HEK293 (cell line): ENCODE results near the gene TPCN2.
A peak's percentile ranks its signal among the peaks of the same experiment; 100 is the strongest.

Experiments
- CTCF ChIA-PET: fragments of 350-600 bp; formaldehyde crosslinking; extraction: SDS; loops from one replicate; lab custom pipeline; 2021; ENCODE audit warnings: antibody characterized with exemption; lab: Yijun Ruan, JAX
- POLR2A ChIA-PET: fragments of 300-600 bp; formaldehyde crosslinking; extraction: SDS; loops from one replicate; lab custom pipeline; 2020; ENCODE audit warnings: antibody characterized with exemption, inconsistent platforms; lab: Yijun Ruan, JAX
- H3K27ac ChIP-seq: fragments of 200-500 bp; sonication (Bioruptor generic); 2 replicates; pipeline ENCODE4 v1.5.1; 2014; ENCODE audit warnings: low read depth, low read length, control low read depth, inconsistent platforms; ENCODE audit errors: extremely low read depth
- H3K36me3 ChIP-seq, 2 experiments: fragments of 200-500 bp in 1 of 2; sonication (Bioruptor generic) in 1 of 2; 1 replicate in 1 of 2; 2 replicates in 1 of 2; pipeline ENCODE4 v1.5.1; 2014 to 2017; ENCODE audit warnings: inconsistent platforms in 2 of 2, low read length in 2 of 2; ENCODE audit not compliant: control insufficient read depth in 2 of 2, insufficient read depth in 1 of 2
- H3K4me1 ChIP-seq: fragments of 200-500 bp; sonication (Bioruptor generic); 2 replicates; pipeline ENCODE4 v1.5.1; 2014; ENCODE audit warnings: mild to moderate bottlenecking, low read length, inconsistent platforms; ENCODE audit not compliant: control insufficient read depth, insufficient read depth
- H3K4me3 ChIP-seq: 2 replicates; pipeline ENCODE4 v1.5.1; 2011; ENCODE audit warnings: low read depth, mild to moderate bottlenecking, control low read depth, low read length, moderate library complexity
- H3K9me3 ChIP-seq: fragments of 200-500 bp; sonication (Bioruptor generic); 2 replicates; pipeline ENCODE4 v1.5.1; 2014; ENCODE audit warnings: low read depth, low read length, inconsistent platforms; ENCODE audit not compliant: control insufficient read depth, insufficient read depth
- CTCF ChIP-seq: fragments of 450-650 bp; formaldehyde crosslinking; IDR thresholded peaks from 2 replicates; pipeline ENCODE4 v1.5.1; 2016; ENCODE audit warnings: missing biosample characterization, missing genetic modification characterization
- EGR2 ChIP-seq: fragments of 450-650 bp; formaldehyde crosslinking; IDR thresholded peaks from 2 replicates; pipeline ENCODE4 v1.5.1; 2016; ENCODE audit warnings: low read depth, missing biosample characterization, missing genetic modification characterization
- GFI1B ChIP-seq: fragments of 450-650 bp; formaldehyde crosslinking; IDR thresholded peaks from 2 replicates; pipeline ENCODE4 v1.5.1; 2016; ENCODE audit warnings: missing biosample characterization, missing genetic modification characterization
- KLF16 ChIP-seq: fragments of 450-650 bp; formaldehyde crosslinking; IDR thresholded peaks from 2 replicates; pipeline ENCODE4 v1.5.1; 2017; ENCODE audit warnings: missing biosample characterization, missing genetic modification characterization
- ZBTB11 ChIP-seq: fragments of 450-650 bp; formaldehyde crosslinking; conservative IDR thresholded peaks from 2 replicates; pipeline ENCODE4 v1.5.1; 2016; ENCODE audit warnings: low read depth, missing biosample characterization, missing genetic modification characterization
- ZBTB8A ChIP-seq: fragments of 450-650 bp; formaldehyde crosslinking; IDR thresholded peaks from 2 replicates; pipeline ENCODE4 v1.5.1; 2016; ENCODE audit warnings: missing biosample characterization, missing genetic modification characterization
- ZFP41 ChIP-seq: fragments of 450-650 bp; formaldehyde crosslinking; IDR thresholded peaks from 2 replicates; pipeline ENCODE4 v1.5.1; 2016; ENCODE audit warnings: missing biosample characterization, missing genetic modification characterization, borderline replicate concordance
- ZFP69B ChIP-seq: fragments of 450-650 bp; formaldehyde crosslinking; IDR thresholded peaks from 2 replicates; pipeline ENCODE4 v1.5.1; 2016; ENCODE audit warnings: missing biosample characterization, missing genetic modification characterization
- ZIC2 ChIP-seq: fragments of 450-650 bp; formaldehyde crosslinking; IDR thresholded peaks from 2 replicates; pipeline ENCODE4 v1.5.1; 2016; ENCODE audit warnings: missing biosample characterization, missing genetic modification characterization
- ZNF184 ChIP-seq: fragments of 450-650 bp; IDR thresholded peaks from 2 replicates; pipeline ENCODE4 v1.5.1; 2018; ENCODE audit warnings: missing biosample characterization, mild to moderate bottlenecking, missing genetic modification characterization
- ZNF211 ChIP-seq: fragments of 450-650 bp; formaldehyde crosslinking; IDR thresholded peaks from 2 replicates; pipeline ENCODE4 v1.5.1; 2016; ENCODE audit warnings: low read depth, missing biosample characterization, missing genetic modification characterization
- ZNF221 ChIP-seq: fragments of 450-650 bp; formaldehyde crosslinking; IDR thresholded peaks from 2 replicates; pipeline ENCODE4 v1.5.1; 2017; ENCODE audit warnings: missing biosample characterization, missing genetic modification characterization, borderline replicate concordance
- ZNF292 ChIP-seq: fragments of 450-650 bp; formaldehyde crosslinking; IDR thresholded peaks from 2 replicates; pipeline ENCODE4 v1.5.1; 2016; ENCODE audit warnings: low read depth, missing biosample characterization, missing genetic modification characterization, borderline replicate concordance
- ZNF311 ChIP-seq: fragments of 450-650 bp; formaldehyde crosslinking; IDR thresholded peaks from 2 replicates; pipeline ENCODE4 v1.5.1; 2017; ENCODE audit warnings: missing biosample characterization, missing genetic modification characterization, borderline replicate concordance
- ZNF48 ChIP-seq: fragments of 450-650 bp; formaldehyde crosslinking; IDR thresholded peaks from 2 replicates; pipeline ENCODE4 v1.5.1; 2016; ENCODE audit warnings: missing biosample characterization, missing genetic modification characterization
- ZNF558 ChIP-seq: fragments of 450-650 bp; formaldehyde crosslinking; IDR thresholded peaks from 2 replicates; pipeline ENCODE4 v1.5.1; 2016; ENCODE audit warnings: missing biosample characterization, missing genetic modification characterization
- ZNF660 ChIP-seq: fragments of 450-650 bp; IDR thresholded peaks from 2 replicates; pipeline ENCODE4 v1.5.1; 2018; ENCODE audit warnings: missing biosample characterization, mild to moderate bottlenecking, missing genetic modification characterization
- ZNF670 ChIP-seq: fragments of 450-650 bp; formaldehyde crosslinking; IDR thresholded peaks from 2 replicates; pipeline ENCODE4 v1.5.1; 2016; ENCODE audit warnings: missing biosample characterization, missing genetic modification characterization, low read depth
- ZNF677 ChIP-seq: fragments of 450-650 bp; IDR thresholded peaks from 2 replicates; pipeline ENCODE4 v1.5.0; 2018; ENCODE audit warnings: missing biosample characterization, mild to moderate bottlenecking, missing genetic modification characterization, moderate library complexity
- TF ChIP-seq, protein P1 (sequence below): fragments of 450-650 bp; formaldehyde crosslinking; IDR thresholded peaks from 2 replicates; pipeline ENCODE4 v1.5.1; 2016; ENCODE audit warnings: missing biosample characterization, missing genetic modification characterization
- TF ChIP-seq, protein P2 (sequence below): fragments of 450-650 bp; formaldehyde crosslinking; IDR thresholded peaks from 2 replicates; pipeline ENCODE4 v1.5.1; 2016; ENCODE audit warnings: missing biosample characterization, missing genetic modification characterization, low read depth

Gene TPCN2

GRCh38 chr11:69057236-69057635 is 8.5 kb downstream of the TPCN2 start (continued):
- TF ChIP-seq ZNF211 (tag by site-specific recombination), result no peak
- TF ChIP-seq ZBTB8A, result no peak
- TF ChIP-seq ZNF221, result no peak
- TF ChIP-seq ZNF48 (tag by site-specific recombination), result no peak
- TF ChIP-seq ZFP69B (tag by site-specific recombination), result no peak

GRCh38 chr11:69057801-69058200 is 9.1 kb downstream of the TPCN2 start:
- TF ChIP-seq GFI1B (tag by site-specific recombination), result no peak
- TF ChIP-seq ZNF660 (tag by site-specific recombination), result no peak
- TF ChIP-seq ZNF677, result no peak
- TF ChIP-seq ZBTB11, result no peak
- TF ChIP-seq ZNF311 (tag by site-specific recombination), result no peak
- TF ChIP-seq ZFP41, result no peak
- TF ChIP-seq ZNF292 (tag by site-specific recombination), result no peak
- TF ChIP-seq EGR2 (tag by site-specific recombination), result no peak
- TF ChIP-seq KLF16, result no peak
- TF ChIP-seq CTCF, result no peak
- no peak for TF ChIP-seq ZNF670 (tag by site-specific recombination)
- TF ChIP-seq, protein P1, sequence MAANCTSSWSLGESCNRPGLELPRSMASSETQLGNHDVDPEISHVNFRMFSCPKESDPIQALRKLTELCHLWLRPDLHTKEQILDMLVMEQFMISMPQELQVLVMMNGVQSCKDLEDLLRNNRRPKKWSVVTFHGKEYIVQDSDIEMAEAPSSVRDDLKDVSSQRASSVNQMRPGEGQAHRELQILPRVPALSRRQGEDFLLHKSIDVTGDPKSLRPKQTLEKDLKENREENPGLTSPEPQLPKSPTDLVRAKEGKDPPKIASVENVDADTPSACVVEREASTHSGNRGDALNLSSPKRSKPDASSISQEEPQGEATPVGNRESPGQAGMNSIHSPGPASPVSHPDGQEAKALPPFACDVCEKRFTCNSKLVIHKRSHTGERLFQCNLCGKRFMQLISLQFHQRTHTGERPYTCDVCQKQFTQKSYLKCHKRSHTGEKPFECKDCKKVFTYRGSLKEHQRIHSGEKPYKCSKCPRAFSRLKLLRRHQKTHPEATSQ (tag by site-specific recombination), result no peak
- TF ChIP-seq, all 188 proteins: peak for 0
- POLR2A ChIA-PET, result no interaction called here
- Histone ChIP-seq H3K36me3 (peaks cover 0 to 50% of the 10 kb centered on the region in 2 experiments; a peak in 1 of 3 replicates), H3K4me3 (no peak overlapping the region), H3K27ac (no peak overlapping the region), H3K4me1 (no peaks in the 10 kb centered on the region), H3K9me3 (no peaks in the 10 kb centered on the region)
- CTCF ChIA-PET, result interaction anchor here (0.5 kb wide), 1 partner anchor 11 kb away, joined by 3 read pairs; no protein-coding TSS in a partner anchor

- H3K27ac ChIP-seq, result no peak overlapping the region
- no peak for TF ChIP-seq ZNF558 (tag by site-specific recombination)
- peak; percentile 68 for TF ChIP-seq ZIC2 (tag by site-specific recombination)
- no peak for TF ChIP-seq ZNF184
- TF ChIP-seq, protein P2, sequence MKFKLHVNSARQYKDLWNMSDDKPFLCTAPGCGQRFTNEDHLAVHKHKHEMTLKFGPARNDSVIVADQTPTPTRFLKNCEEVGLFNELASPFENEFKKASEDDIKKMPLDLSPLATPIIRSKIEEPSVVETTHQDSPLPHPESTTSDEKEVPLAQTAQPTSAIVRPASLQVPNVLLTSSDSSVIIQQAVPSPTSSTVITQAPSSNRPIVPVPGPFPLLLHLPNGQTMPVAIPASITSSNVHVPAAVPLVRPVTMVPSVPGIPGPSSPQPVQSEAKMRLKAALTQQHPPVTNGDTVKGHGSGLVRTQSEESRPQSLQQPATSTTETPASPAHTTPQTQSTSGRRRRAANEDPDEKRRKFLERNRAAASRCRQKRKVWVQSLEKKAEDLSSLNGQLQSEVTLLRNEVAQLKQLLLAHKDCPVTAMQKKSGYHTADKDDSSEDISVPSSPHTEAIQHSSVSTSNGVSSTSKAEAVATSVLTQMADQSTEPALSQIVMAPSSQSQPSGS (tag by site-specific recombination), result no peak
- no peak overlapping the region for H3K4me3 ChIP-seq
- ChIA-PET POLR2A (no interaction called here), CTCF (no interaction called here)
- no peaks in the 10 kb centered on the region for H3K9me3 ChIP-seq
- H3K4me1 ChIP-seq, result no peaks in the 10 kb centered on the region
- H3K36me3 ChIP-seq, result peaks cover 0 to 49% of the 10 kb centered on the region in 2 experiments; a peak in 1 of 3 replicates
These were observed 10.0 kb downstream of the TPCN2 start for GRCh38 chr11:69058511-69059270.
